Measurements from ENCODE around the gene AGRN.

- no peak for TF ChIP-seq CTCF (IDR thresholded peaks at IDR 0.05)
- TF ChIP-seq POLR2A (IDR thresholded peaks at IDR 0.05): no peak
- no peak for TF ChIP-seq EP300 (IDR thresholded peaks at IDR 0.05)
These were observed 66.3 kb downstream of the AGRN start for GRCh38 chr1:1085911-1086841.

Measured in suprapubic skin (tissue), 3 donors.